ENCODE results near the gene DLG2.
"Not testable (repeated sequence)": the region's sequence is repeated elsewhere in the genome, so short reads cannot be mapped to it uniquely, and the experiment has no call there.

DLG2 gene

GRCh38 chr11:85263328-85263727 lies 363.8 kb downstream of the DLG2 start:
- no peak overlapping the region for H3K27ac Mint-ChIP-seq (ENCODE audit: low read depth)
- H3K4me1 Mint-ChIP-seq = no peaks in the 10 kb centered on the region
- ATAC-seq (replicated peaks; ENCODE audit: extremely low read depth, poor library complexity, severe bottlenecking) = no peak
- peaks cover 40% of the 10 kb centered on the region for H3K9me3 Mint-ChIP-seq
- H3K4me3 Mint-ChIP-seq = no peak overlapping the region
- no peaks in the 10 kb centered on the region for H3K27me3 Mint-ChIP-seq
- no peak for DNase-seq (ENCODE audit: low spot score in 2 of 2)
- H3K36me3 Mint-ChIP-seq (ENCODE audit: insufficient read depth) = no peaks in the 10 kb centered on the region

- no peaks in the 10 kb centered on the region for H3K4me1 Mint-ChIP-seq
- H3K36me3 Mint-ChIP-seq (ENCODE audit: insufficient read depth) = no peaks in the 10 kb centered on the region
- no peak for ATAC-seq (replicated peaks; ENCODE audit: extremely low read depth, poor library complexity, severe bottlenecking)
- H3K27ac Mint-ChIP-seq (ENCODE audit: low read depth) = no peak overlapping the region
- no peaks in the 10 kb centered on the region for H3K27me3 Mint-ChIP-seq
- H3K4me3 Mint-ChIP-seq = no peak overlapping the region
- peaks cover 46% of the 10 kb centered on the region for H3K9me3 Mint-ChIP-seq
- DNase-seq (ENCODE audit: low spot score in 2 of 2) = no peak
These were observed 369.3 kb downstream of the DLG2 start for GRCh38 chr11:85257837-85258236.

GRCh38 chr11:85256433-85256832 lies 370.7 kb downstream of the DLG2 start:
- ATAC-seq (replicated peaks; ENCODE audit: extremely low read depth, poor library complexity, severe bottlenecking) = no peak
- H3K36me3 Mint-ChIP-seq (ENCODE audit: insufficient read depth) = no peaks in the 10 kb centered on the region
- no peaks in the 10 kb centered on the region for H3K4me1 Mint-ChIP-seq
- no peak for DNase-seq (ENCODE audit: low spot score in 2 of 2)
- no peak overlapping the region for H3K27ac Mint-ChIP-seq (ENCODE audit: low read depth)
- H3K27me3 Mint-ChIP-seq = no peaks in the 10 kb centered on the region
- no peak overlapping the region for H3K4me3 Mint-ChIP-seq
- peaks cover 46% of the 10 kb centered on the region for H3K9me3 Mint-ChIP-seq

DNA sequence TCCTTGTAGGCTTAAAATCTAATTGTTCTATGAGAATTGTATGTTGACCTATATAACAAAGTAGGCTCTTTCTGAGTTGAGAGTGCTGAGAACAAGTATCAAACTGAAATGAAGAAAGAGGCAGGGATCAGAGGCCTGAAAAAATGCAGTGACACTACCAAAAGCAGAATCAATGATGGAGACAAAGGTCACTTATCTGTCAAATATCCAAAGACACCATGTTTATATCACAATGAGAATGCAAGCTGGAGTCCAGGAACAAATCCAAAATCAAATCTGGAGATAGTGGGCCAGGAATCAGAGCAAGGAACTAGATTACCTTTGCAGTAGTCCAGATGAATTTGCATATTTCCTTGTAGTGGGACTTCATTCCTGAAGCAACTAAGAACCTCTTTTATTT lies 377.7 kb downstream of the DLG2 start:
- no peak for DNase-seq (ENCODE audit: low spot score in 2 of 2)
- H3K27me3 Mint-ChIP-seq = no peaks in the 10 kb centered on the region
- no peak overlapping the region for H3K27ac Mint-ChIP-seq (ENCODE audit: low read depth)
- H3K4me1 Mint-ChIP-seq = no peaks in the 10 kb centered on the region
- no peak overlapping the region for H3K4me3 Mint-ChIP-seq
- no peaks in the 10 kb centered on the region for H3K36me3 Mint-ChIP-seq (ENCODE audit: insufficient read depth)
- H3K9me3 Mint-ChIP-seq = peaks cover 17% of the 10 kb centered on the region
- ATAC-seq (replicated peaks; ENCODE audit: extremely low read depth, poor library complexity, severe bottlenecking) = no peak

DNA sequence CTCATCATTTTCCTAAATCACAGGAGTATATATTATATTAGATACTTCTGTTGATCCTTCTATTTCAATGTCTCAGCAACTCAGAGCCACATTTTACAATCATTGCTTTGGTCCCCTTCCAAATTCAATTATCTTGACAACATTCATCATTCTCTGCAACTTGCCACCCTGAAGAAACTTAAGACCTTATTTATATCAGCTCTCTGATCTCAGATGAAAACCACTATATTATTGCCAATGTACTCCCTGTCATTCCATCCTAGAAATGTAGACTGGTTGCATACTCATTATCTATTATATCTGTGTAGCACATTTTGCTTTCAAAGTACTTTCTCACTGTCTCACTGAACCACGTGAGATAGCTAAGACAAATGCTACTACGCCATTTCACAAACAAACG lies 379.3 kb downstream of the DLG2 start:
- Mint-ChIP-seq H3K27ac (ENCODE audit: low read depth) (no peak overlapping the region), H3K27me3 (no peaks in the 10 kb centered on the region), H3K36me3 (ENCODE audit: insufficient read depth) (no peaks in the 10 kb centered on the region), H3K4me1 (no peaks in the 10 kb centered on the region), H3K9me3 (peaks cover 12% of the 10 kb centered on the region), H3K4me3 (no peak overlapping the region)
- DNase-seq (ENCODE audit: low spot score in 2 of 2) (no peak), ATAC-seq (replicated peaks; ENCODE audit: extremely low read depth, poor library complexity, severe bottlenecking) (no peak)

- Mint-ChIP-seq H3K27ac (ENCODE audit: low read depth) (no peak overlapping the region), H3K4me3 (no peak overlapping the region), H3K9me3 (peaks cover 12% of the 10 kb centered on the region), H3K4me1 (no peaks in the 10 kb centered on the region), H3K36me3 (ENCODE audit: insufficient read depth) (no peaks in the 10 kb centered on the region), H3K27me3 (no peaks in the 10 kb centered on the region)
- DNase-seq (ENCODE audit: low spot score in 2 of 2) (no peak), ATAC-seq (replicated peaks; ENCODE audit: extremely low read depth, poor library complexity, severe bottlenecking) (no peak)
These were observed 388.2 kb downstream of the DLG2 start for GRCh38 chr11:85238906-85239305.

GRCh38 chr11:85238038-85238437 lies 389.1 kb downstream of the DLG2 start:
- DNase-seq (ENCODE audit: low spot score in 2 of 2); H3K4me3 Mint-ChIP-seq; ATAC-seq (replicated peaks; ENCODE audit: extremely low read depth, poor library complexity, severe bottlenecking); H3K27me3 Mint-ChIP-seq; H3K36me3 Mint-ChIP-seq (ENCODE audit: insufficient read depth); H3K4me1 Mint-ChIP-seq; H3K27ac Mint-ChIP-seq (ENCODE audit: low read depth): not testable (repeated sequence)
- H3K9me3 Mint-ChIP-seq = peaks cover 12% of the 10 kb centered on the region

DNA sequence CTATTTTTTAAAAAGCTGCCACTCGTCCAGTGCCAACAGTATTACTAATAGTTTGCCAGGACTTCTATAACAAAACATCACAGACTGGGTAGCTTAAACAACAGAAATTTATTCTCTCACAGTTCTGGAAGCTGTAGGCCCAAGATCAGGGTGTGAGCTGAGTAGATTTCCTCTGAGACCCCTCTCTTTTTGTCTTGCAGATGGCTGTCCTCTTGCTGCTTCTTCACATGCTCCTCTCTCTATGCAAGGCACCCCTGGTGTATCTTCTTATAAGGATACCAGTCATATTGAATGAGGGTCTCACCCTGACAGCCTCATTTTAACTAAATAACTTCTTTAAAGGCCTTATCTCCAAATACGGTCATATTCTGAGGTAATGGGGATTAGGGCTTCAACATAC lies 390.9 kb downstream of the DLG2 start:
- ATAC-seq (replicated peaks; ENCODE audit: extremely low read depth, poor library complexity, severe bottlenecking) = no peak
- no peak overlapping the region for H3K4me3 Mint-ChIP-seq
- no peak overlapping the region for H3K27ac Mint-ChIP-seq (ENCODE audit: low read depth)

GRCh38 chr11:85232559-85232958 lies 394.6 kb downstream of the DLG2 start:
- Mint-ChIP-seq H3K4me3 (no peak overlapping the region), H3K27ac (ENCODE audit: low read depth) (no peak overlapping the region), H3K9me3 (peaks cover 18% of the 10 kb centered on the region), H3K4me1 (no peaks in the 10 kb centered on the region), H3K36me3 (ENCODE audit: insufficient read depth) (no peaks in the 10 kb centered on the region), H3K27me3 (no peaks in the 10 kb centered on the region)
- no peak for ATAC-seq (replicated peaks; ENCODE audit: extremely low read depth, poor library complexity, severe bottlenecking)
- no peak for DNase-seq (ENCODE audit: low spot score in 2 of 2)

More for the DNA sequence above, 390.9 kb downstream of the DLG2 start:
- Mint-ChIP-seq H3K9me3 (peaks cover 21% of the 10 kb centered on the region), H3K36me3 (ENCODE audit: insufficient read depth) (no peaks in the 10 kb centered on the region), H3K4me1 (no peaks in the 10 kb centered on the region), H3K27me3 (no peaks in the 10 kb centered on the region)
- no peak for DNase-seq (ENCODE audit: low spot score in 2 of 2)

DNA sequence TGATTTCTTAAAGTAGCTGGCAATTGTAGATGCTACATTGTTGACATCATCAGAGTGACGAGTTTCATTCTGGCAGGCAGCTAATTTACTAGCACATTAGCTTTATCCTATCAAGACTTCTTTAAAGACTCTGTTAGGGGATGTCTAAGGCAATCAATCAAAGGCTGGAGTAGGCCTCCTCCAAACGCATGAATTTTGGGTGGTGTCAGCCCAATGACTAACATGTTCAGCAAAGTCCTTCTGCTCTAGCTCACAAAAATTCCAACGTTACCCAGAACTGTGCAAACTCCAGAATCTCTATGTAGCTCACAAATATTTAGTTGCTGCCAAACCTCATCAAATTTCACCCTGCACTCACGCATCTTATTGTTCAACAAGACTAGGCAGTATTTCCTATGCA lies 395.6 kb downstream of the DLG2 start:
- Mint-ChIP-seq H3K4me1 (no peaks in the 10 kb centered on the region), H3K27me3 (no peaks in the 10 kb centered on the region), H3K27ac (ENCODE audit: low read depth) (no peak overlapping the region), H3K4me3 (no peak overlapping the region), H3K9me3 (peaks cover 20% of the 10 kb centered on the region), H3K36me3 (ENCODE audit: insufficient read depth) (no peaks in the 10 kb centered on the region)
- no peak for ATAC-seq (replicated peaks; ENCODE audit: extremely low read depth, poor library complexity, severe bottlenecking)
- no peak for DNase-seq (ENCODE audit: low spot score in 2 of 2)

GRCh38 chr11:85229723-85230122 lies 397.4 kb downstream of the DLG2 start:
- not testable (repeated sequence) for H3K4me1 Mint-ChIP-seq; DNase-seq (ENCODE audit: low spot score in 2 of 2); H3K27me3 Mint-ChIP-seq; H3K4me3 Mint-ChIP-seq; ATAC-seq (replicated peaks; ENCODE audit: extremely low read depth, poor library complexity, severe bottlenecking); H3K27ac Mint-ChIP-seq (ENCODE audit: low read depth); H3K36me3 Mint-ChIP-seq (ENCODE audit: insufficient read depth)
- H3K9me3 Mint-ChIP-seq = peaks cover 28% of the 10 kb centered on the region

DNA sequence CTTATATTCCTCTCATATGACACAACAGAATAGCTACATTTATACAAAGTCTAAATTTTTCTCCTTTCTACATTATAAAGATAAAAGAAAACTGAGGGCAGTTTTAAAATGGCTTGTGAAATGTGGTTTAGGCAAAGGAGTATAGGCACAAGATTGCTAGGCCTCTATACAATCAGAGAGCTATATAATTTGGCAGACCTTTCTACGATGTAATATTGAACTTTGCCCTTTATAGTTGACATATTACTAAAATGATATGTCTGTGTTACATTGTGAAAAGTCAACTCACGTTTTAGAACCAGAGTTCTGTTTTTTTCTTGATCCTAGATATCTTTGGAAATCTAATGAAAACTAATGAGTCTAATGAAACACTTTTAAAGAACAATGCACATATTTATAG lies 430.2 kb downstream of the DLG2 start:
- Mint-ChIP-seq H3K27ac (ENCODE audit: low read depth) (no peak overlapping the region), H3K4me3 (no peak overlapping the region), H3K27me3 (no peaks in the 10 kb centered on the region), H3K4me1 (no peaks in the 10 kb centered on the region), H3K9me3 (peaks cover 15% of the 10 kb centered on the region), H3K36me3 (ENCODE audit: insufficient read depth) (no peaks in the 10 kb centered on the region)
- DNase-seq (ENCODE audit: low spot score in 2 of 2) (no peak), ATAC-seq (replicated peaks; ENCODE audit: extremely low read depth, poor library complexity, severe bottlenecking) (no peak)

DNA sequence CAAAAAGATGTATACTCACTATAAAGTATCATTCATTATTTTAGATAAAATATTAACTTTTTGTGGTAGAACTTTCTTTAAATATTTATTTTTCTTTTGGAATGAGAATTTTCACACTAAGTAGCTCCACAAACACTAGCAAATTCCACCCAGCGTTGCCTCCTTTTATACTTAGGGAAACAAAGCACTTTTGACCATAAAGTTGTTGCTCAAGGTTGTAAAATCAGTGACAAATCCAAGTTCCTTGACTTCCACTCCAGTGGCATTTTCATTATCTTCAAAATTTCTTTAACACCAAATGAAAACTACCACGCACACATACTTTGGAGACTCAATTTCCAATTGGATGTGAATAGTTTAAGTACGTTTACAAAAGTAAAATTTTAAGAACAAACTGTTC lies 431.2 kb downstream of the DLG2 start:
- Mint-ChIP-seq H3K27ac (ENCODE audit: low read depth) (no peak overlapping the region), H3K4me1 (no peaks in the 10 kb centered on the region), H3K4me3 (no peak overlapping the region), H3K9me3 (peaks cover 17% of the 10 kb centered on the region), H3K27me3 (no peaks in the 10 kb centered on the region), H3K36me3 (ENCODE audit: insufficient read depth) (no peaks in the 10 kb centered on the region)
- DNase-seq (ENCODE audit: low spot score in 2 of 2) (no peak), ATAC-seq (replicated peaks; ENCODE audit: extremely low read depth, poor library complexity, severe bottlenecking) (no peak)

DNA sequence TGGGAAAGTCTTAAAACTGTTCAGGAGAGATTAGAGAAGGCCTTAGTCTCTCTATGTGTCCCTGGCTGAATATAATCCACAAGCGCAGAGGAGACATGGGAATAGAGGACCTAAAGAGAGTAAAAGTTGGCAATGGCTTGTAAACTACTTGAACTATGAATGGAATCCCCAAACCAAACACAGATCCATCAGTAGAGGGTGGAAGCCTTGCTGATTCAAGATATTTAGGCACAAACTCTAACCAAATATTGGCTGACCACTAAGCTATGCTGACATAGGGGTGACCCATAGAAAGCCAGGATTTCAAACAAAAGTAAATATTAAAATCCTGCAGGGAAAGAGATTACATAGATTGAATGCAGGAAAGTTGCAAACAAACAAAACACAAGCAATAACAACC lies 439.2 kb downstream of the DLG2 start:
- no peak overlapping the region for H3K27ac Mint-ChIP-seq (ENCODE audit: low read depth)
- no peak for DNase-seq (ENCODE audit: low spot score in 2 of 2)
- no peak overlapping the region for H3K4me3 Mint-ChIP-seq
- H3K9me3 Mint-ChIP-seq = peaks cover 21% of the 10 kb centered on the region
- H3K27me3 Mint-ChIP-seq = no peaks in the 10 kb centered on the region
- no peaks in the 10 kb centered on the region for H3K36me3 Mint-ChIP-seq (ENCODE audit: insufficient read depth)
- no peaks in the 10 kb centered on the region for H3K4me1 Mint-ChIP-seq
- ATAC-seq (replicated peaks; ENCODE audit: extremely low read depth, poor library complexity, severe bottlenecking) = no peak
